GM23338 (cell line): ENCODE results near the gene PIGV. TPM values are rescaled to one million over a fixed set of nuclear protein-coding genes. Genes with fewer than 3 reads are reported as not detected.
A peak's percentile ranks its signal among the peaks of the same experiment; 100 is the strongest.

Experiments
- ATAC-seq: fragments of 200-7000 bp; cut with Tn5 transposase; 3 replicates; pipeline ENCODE4 v1.9.1; 2020
- DNase-seq: peaks from one replicate; pipeline ENCODE4 v3.0.0-alpha.2; 2015; ENCODE audit warnings: low spot score
- H2AFZ ChIP-seq: fragments of 200-600 bp; sonication (generic); 2 replicates; pipeline ENCODE4 v1.8.0; 2016; ENCODE audit warnings: antibody characterized with exemption, mild to moderate bottlenecking, moderate library complexity
- H3F3A ChIP-seq: fragments of 200-600 bp; sonication (generic); replicated peaks from 2 replicates; pipeline ENCODE4 v1.8.0; 2017; ENCODE audit warnings: antibody characterized with exemption, mixed run types, low read depth
- H3K27ac ChIP-seq: fragments of 200-600 bp; sonication (generic); 2 replicates; pipeline ENCODE4 v1.6.1; 2016; ENCODE audit warnings: low read depth
- H3K27me3 ChIP-seq: fragments of 200-600 bp; sonication (generic); 2 replicates; pipeline ENCODE4 v1.8.0; 2016; ENCODE audit warnings: mild to moderate bottlenecking, mixed run types, moderate library complexity; ENCODE audit not compliant: insufficient read depth
- H3K36me3 ChIP-seq: fragments of 200-600 bp; sonication (generic); 2 replicates; pipeline ENCODE4 v1.8.0; 2016; ENCODE audit warnings: mild to moderate bottlenecking; ENCODE audit not compliant: insufficient read depth
- H3K4me1 ChIP-seq: fragments of 200-600 bp; sonication (generic); 2 replicates; pipeline ENCODE4 v1.8.0; 2016; ENCODE audit warnings: mild to moderate bottlenecking, moderate library complexity; ENCODE audit not compliant: insufficient read depth
- H3K4me2 ChIP-seq: fragments of 200-600 bp; sonication (generic); 2 replicates; pipeline ENCODE4 v1.7.1; 2017; ENCODE audit warnings: mixed run types
- H3K4me3 ChIP-seq: fragments of 200-600 bp; sonication (generic); 2 replicates; pipeline ENCODE4 v1.6.1; 2016; ENCODE audit warnings: mixed run types
- H3K79me2 ChIP-seq: fragments of 200-600 bp; sonication (generic); replicated peaks from 2 replicates; pipeline ENCODE4 v1.8.0; 2017; ENCODE audit warnings: mild to moderate bottlenecking; ENCODE audit not compliant: insufficient read depth
- H3K9me2 ChIP-seq: fragments of 200-600 bp; sonication (generic); 2 replicates; pipeline ENCODE4 v1.8.0; 2017; ENCODE audit not compliant: insufficient read depth
- H4K20me1 ChIP-seq: fragments of 200-600 bp; sonication (generic); replicated peaks from 2 replicates; pipeline ENCODE4 v1.8.0; 2017; ENCODE audit warnings: mild to moderate bottlenecking; ENCODE audit not compliant: insufficient read depth
- H3K27ac Mint-ChIP-seq: 2 replicates; pipeline ENCODE4 v1.8.0; 2020; ENCODE audit warnings: inconsistent platforms, mild to moderate bottlenecking, moderate library complexity, mixed read lengths
- H3K27me3 Mint-ChIP-seq: 3 replicates; pipeline ENCODE4 v1.8.0; 2022; ENCODE audit warnings: low read depth, mild to moderate bottlenecking, moderate library complexity, mixed read lengths, inconsistent platforms; ENCODE audit not compliant: insufficient read depth, poor library complexity
- H3K36me3 Mint-ChIP-seq: 3 replicates; pipeline ENCODE4 v1.8.0; 2021; ENCODE audit warnings: low read depth, mild to moderate bottlenecking, inconsistent platforms, moderate library complexity, mixed read lengths
- H3K4me1 Mint-ChIP-seq: 3 replicates; pipeline ENCODE4 v1.8.0; 2020; ENCODE audit warnings: mild to moderate bottlenecking, inconsistent platforms, mixed read lengths
- H3K4me3 Mint-ChIP-seq: 3 replicates; pipeline ENCODE4 v1.8.0; 2021; ENCODE audit warnings: moderate library complexity, mild to moderate bottlenecking, inconsistent platforms, mixed read lengths
- H3K9me3 Mint-ChIP-seq: 3 replicates; pipeline ENCODE4 v1.8.0; 2020; ENCODE audit warnings: moderate library complexity, mild to moderate bottlenecking, inconsistent platforms, mixed read lengths
- CTCF ChIP-seq, 2 experiments: fragments of 200-600 bp in 1 of 2; sonication (generic) in 1 of 2; conservative IDR thresholded peaks; 2 replicates each; pipeline versions ENCODE4 v1.5.1 to v1.6.1; 2016 to 2017; ENCODE audit warnings: antibody characterized with exemption in 2 of 2, low read depth in 2 of 2, mild to moderate bottlenecking in 2 of 2, moderate library complexity in 1 of 2
- ETS1 ChIP-seq: IDR thresholded peaks from 2 replicates; pipeline ENCODE4 v1.6.1; 2016; ENCODE audit warnings: antibody characterized with exemption
- EZH2 ChIP-seq: fragments of 200-600 bp; sonication (generic); IDR thresholded peaks from one replicate; pipeline ENCODE4 v1.8.0; 2017; ENCODE audit warnings: antibody characterized with exemption, mild to moderate bottlenecking, low read depth; ENCODE audit not compliant: unreplicated experiment
- EZH2phosphoT487 ChIP-seq: fragments of 200-600 bp; sonication (generic); IDR thresholded peaks from one replicate; pipeline ENCODE4 v1.8.1; 2018; ENCODE audit warnings: antibody characterized with exemption; ENCODE audit not compliant: unreplicated experiment
- JUNB ChIP-seq: IDR thresholded peaks from one replicate; pipeline ENCODE4 v1.6.1; 2016; ENCODE audit warnings: antibody characterized with exemption; ENCODE audit not compliant: unreplicated experiment
- NANOG ChIP-seq: IDR thresholded peaks from 2 replicates; pipeline ENCODE4 v1.6.1; 2016; ENCODE audit warnings: antibody characterized with exemption, borderline replicate concordance
- POLR2AphosphoS5 ChIP-seq: IDR thresholded peaks from 2 replicates; pipeline ENCODE4 v1.6.1; 2016; ENCODE audit warnings: antibody characterized with exemption, low read depth
- STAT1 ChIP-seq: IDR thresholded peaks from one replicate; pipeline ENCODE4 v1.6.1; 2016; ENCODE audit warnings: antibody characterized with exemption; ENCODE audit not compliant: unreplicated experiment
- ZNF114 ChIP-seq: fragments of 250-450 bp; sonication (Bioruptor Pico); IDR thresholded peaks from 2 replicates; pipeline ENCODE4 v1.5.0; 2020; ENCODE audit warnings: mild to moderate bottlenecking, moderate library complexity
- ZNF331 ChIP-seq: fragments of 250-450 bp; sonication (Bioruptor Pico); IDR thresholded peaks from 2 replicates; pipeline ENCODE4 v1.5.0; 2020; ENCODE audit warnings: low read depth, mild to moderate bottlenecking, moderate library complexity
- polyA plus RNA-seq: library from polyadenylated mRNA; unstranded; fragments of >200 nt; fragmentation: Nextera tagmentation; extraction: Ambion mirVana; gene quantifications from 2 replicates; pipeline ENCODE4 v1.2.1, GENCODE V29; 2016
- total RNA-seq: library from RNA; depleted of rRNA; stranded (reverse); fragments of >200 nt; shearing (Covaris generic); gene quantifications from 2 replicates; pipeline ENCODE4 v1.2.3, GENCODE V29; 2014

The PIGV gene
- total and polyA plus RNA-seq, 2 experiments from 2014 or later, result 4.5 to 12.6 TPM

GRCh38 chr1:26827106-26827604, 39.4 kb downstream of the PIGV start:
- Mint-ChIP-seq H3K27ac (no peak overlapping the region), H3K4me1 (peaks cover 35% of the 10 kb centered on the region), H3K27me3 (peaks cover 21% of the 10 kb centered on the region), H3K36me3 (peaks cover 4% of the 10 kb centered on the region; the same call in 2 of the 3 replicates), H3K4me3 (peak overlapping the region; percentile 82), H3K9me3 (peaks cover 3% of the 10 kb centered on the region; the same call in 2 of the 3 replicates)
- Histone ChIP-seq H3K36me3 (no peaks in the 10 kb centered on the region), H3K27ac (no peak overlapping the region), H3F3A (peaks cover 3% of the 10 kb centered on the region; the same call in 1 of the 2 replicates), H3K79me2 (peaks cover 4% of the 10 kb centered on the region; the same call in 1 of the 2 replicates), H3K4me2 (peak overlapping the region; percentile 80), H3K4me1 (peaks cover 20% of the 10 kb centered on the region), H3K9me2 (no peaks in the 10 kb centered on the region), H3K4me3 (peak overlapping the region; percentile 64), H4K20me1 (no peaks in the 10 kb centered on the region; the same call in 1 of the 2 replicates), H3K27me3 (peaks cover 3% of the 10 kb centered on the region; the same call in 1 of the 2 replicates), H2AFZ (no peak overlapping the region)
- DNase-seq, result peak; percentile 38
- TF ChIP-seq ETS1, result no peak
- no peak for TF ChIP-seq JUNB
- TF ChIP-seq ZNF114 (CRISPR knock-in tag), result no peak
- TF ChIP-seq EZH2, result no peak
- no peak for TF ChIP-seq POLR2AphosphoS5
- no peak for TF ChIP-seq NANOG
- no peak for TF ChIP-seq STAT1
- no peak for TF ChIP-seq CTCF (conservative IDR thresholded peaks at IDR 0.05; ENCODE audit: low read depth in 2 of 2)
- TF ChIP-seq EZH2phosphoT487, result no peak
- ATAC-seq, result no peak

- Histone ChIP-seq H2AFZ (no peak overlapping the region), H4K20me1 (no peaks in the 10 kb centered on the region; the same call in 1 of the 2 replicates), H3K4me2 (peak overlapping the region; percentile 80), H3K27me3 (peaks cover 3% of the 10 kb centered on the region; the same call in 1 of the 2 replicates), H3K27ac (no peak overlapping the region), H3F3A (peaks cover 3% of the 10 kb centered on the region; the same call in 1 of the 2 replicates), H3K36me3 (no peaks in the 10 kb centered on the region), H3K4me3 (peak overlapping the region; percentile 64), H3K4me1 (peaks cover 20% of the 10 kb centered on the region), H3K9me2 (no peaks in the 10 kb centered on the region), H3K79me2 (peaks cover 4% of the 10 kb centered on the region; the same call in 1 of the 2 replicates)
- H3K4me3 Mint-ChIP-seq, result peak overlapping the region; percentile 82
- no peak overlapping the region for H3K27ac Mint-ChIP-seq
- peak; percentile 43 for DNase-seq
- peak; percentile 19 for ATAC-seq
- no peak for TF ChIP-seq JUNB
- no peak for TF ChIP-seq ZNF331 (CRISPR knock-in tag)
- no peak for TF ChIP-seq ETS1
- TF ChIP-seq EZH2phosphoT487, result no peak
- peaks cover 3% of the 10 kb centered on the region; the same call in 2 of the 3 replicates for H3K9me3 Mint-ChIP-seq
- H3K4me1 Mint-ChIP-seq, result peaks cover 35% of the 10 kb centered on the region
- H3K36me3 Mint-ChIP-seq, result peaks cover 8% of the 10 kb centered on the region
- H3K27me3 Mint-ChIP-seq, result peaks cover 21% of the 10 kb centered on the region
These were observed 39.9 kb downstream of the PIGV start for GRCh38 chr1:26827663-26828062.
